GM18519 (cell line): ENCODE results near the gene PKHD1.

ENCODE experiments used
- ATAC-seq: cut with Tn5 transposase; IDR thresholded peaks from one replicate; pipeline ENCODE4 v1.9.1; 2021; ENCODE audit warnings: mild to moderate bottlenecking, moderate library complexity; ENCODE audit not compliant: unreplicated experiment, low FRiP score

PKHD1 gene

GRCh38 chr6:51817832-51818231, 269.6 kb downstream of the PKHD1 start:
- ATAC-seq: no peak

- ATAC-seq: no peak
Observed at GRCh38 chr6:51814418-51814817, 273.0 kb downstream of the PKHD1 start.

GRCh38 chr6:51813904-51814303, 273.5 kb downstream of the PKHD1 start:
- ATAC-seq: no peak

- no peak for ATAC-seq
Observed at GRCh38 chr6:51812231-51812630, 275.2 kb downstream of the PKHD1 start.

GRCh38 chr6:51805517-51805916, 281.9 kb downstream of the PKHD1 start:
- ATAC-seq: peak; percentile 88

- no peak for ATAC-seq
Observed at GRCh38 chr6:51800603-51801002, 286.8 kb downstream of the PKHD1 start.

GRCh38 chr6:51793393-51793792, 294.0 kb downstream of the PKHD1 start:
- no peak for ATAC-seq

GRCh38 chr6:51792273-51793030, 295.0 kb downstream of the PKHD1 start:
- no peak for ATAC-seq

GRCh38 chr6:51790946-51791345, 296.5 kb downstream of the PKHD1 start:
- no peak for ATAC-seq

- no peak for ATAC-seq
Observed at GRCh38 chr6:51788121-51788520, 299.3 kb downstream of the PKHD1 start.

GRCh38 chr6:51778666-51779065, 308.7 kb downstream of the PKHD1 start:
- no peak for ATAC-seq

- no peak for ATAC-seq
Observed at GRCh38 chr6:51777618-51778017, 309.8 kb downstream of the PKHD1 start.

GRCh38 chr6:51775942-51776860, 311.2 kb downstream of the PKHD1 start:
- no peak for ATAC-seq

- ATAC-seq: no peak
Observed at GRCh38 chr6:51768087-51768486, 319.3 kb downstream of the PKHD1 start.

- ATAC-seq: no peak
Observed at GRCh38 chr6:51765230-51765629, 322.2 kb downstream of the PKHD1 start.

GRCh38 chr6:51753635-51754034, 333.8 kb downstream of the PKHD1 start:
- peak; percentile 55 for ATAC-seq

- no peak for ATAC-seq
Observed at GRCh38 chr6:51743999-51744398, 343.4 kb downstream of the PKHD1 start.

GRCh38 chr6:51740658-51741057, 346.8 kb downstream of the PKHD1 start:
- ATAC-seq: no peak

- ATAC-seq: no peak
Observed at GRCh38 chr6:51738614-51739013, 348.8 kb downstream of the PKHD1 start.

GRCh38 chr6:51737580-51738360, 349.6 kb downstream of the PKHD1 start:
- no peak for ATAC-seq

GRCh38 chr6:51725155-51725554, 362.3 kb downstream of the PKHD1 start:
- no peak for ATAC-seq
